GM23338 (cell line): ENCODE results near the gene RBPMS2.

Source experiments
- CREB1 ChIP-seq: fragments of 250-450 bp; sonication (Bioruptor Pico); IDR thresholded peaks from 2 replicates; pipeline ENCODE4 v1.5.0; 2020; ENCODE audit warnings: low read depth, mild to moderate bottlenecking, moderate library complexity
- CTCF ChIP-seq, 2 experiments: fragments of 200-600 bp in 1 of 2; sonication (generic) in 1 of 2; conservative IDR thresholded peaks; 2 replicates each; pipeline versions ENCODE4 v1.5.1 to v1.6.1; 2016 to 2017; ENCODE audit warnings: antibody characterized with exemption in 2 of 2, low read depth in 2 of 2, mild to moderate bottlenecking in 2 of 2, moderate library complexity in 1 of 2
- EZH2 ChIP-seq: fragments of 200-600 bp; sonication (generic); IDR thresholded peaks from one replicate; pipeline ENCODE4 v1.8.0; 2017; ENCODE audit warnings: antibody characterized with exemption, mild to moderate bottlenecking, low read depth; ENCODE audit not compliant: unreplicated experiment
- EZH2phosphoT487 ChIP-seq: fragments of 200-600 bp; sonication (generic); IDR thresholded peaks from one replicate; pipeline ENCODE4 v1.8.1; 2018; ENCODE audit warnings: antibody characterized with exemption; ENCODE audit not compliant: unreplicated experiment

GRCh38 chr15:64791401-64791800 lies 16.0 kb upstream of the RBPMS2 start:
- TF ChIP-seq EZH2 (no peak), CTCF (conservative IDR thresholded peaks at IDR 0.05; ENCODE audit: low read depth in 2 of 2) (peak in 1 of 2 experiments; percentile 16; a peak in 1 of 4 replicates), EZH2phosphoT487 (no peak), CREB1 (CRISPR knock-in tag) (no peak)
